Rectal smooth muscle tissue (tissue), 1 donor: ENCODE results near the gene MORN1.

Experiments
- H3K27ac ChIP-seq: one replicate; pipeline ENCODE4 v1.7.0; 2013; ENCODE audit warnings: low read depth, low read length, inconsistent platforms
- H3K27me3 ChIP-seq: one replicate; pipeline ENCODE4 v1.7.0; 2013; ENCODE audit warnings: low read length; ENCODE audit not compliant: control insufficient read depth, insufficient read depth
- H3K36me3 ChIP-seq: one replicate; pipeline ENCODE4 v1.7.0; 2013; ENCODE audit warnings: low read length; ENCODE audit not compliant: control insufficient read depth, insufficient read depth
- H3K4me1 ChIP-seq: one replicate; pipeline ENCODE4 v1.7.0; 2013; ENCODE audit warnings: low read length; ENCODE audit not compliant: control insufficient read depth, insufficient read depth
- H3K4me3 ChIP-seq: one replicate; pipeline ENCODE4 v1.7.0; 2013; ENCODE audit warnings: low read length
- H3K9ac ChIP-seq: one replicate; pipeline ENCODE4 v1.7.0; 2013; ENCODE audit warnings: low read length

Gene MORN1

GRCh38 chr1:2354511-2355372, 36.6 kb downstream of the MORN1 start:
- H3K4me3 ChIP-seq: no peak overlapping the region
- H3K4me1 ChIP-seq: peaks cover 4% of the 10 kb centered on the region
- H3K9ac ChIP-seq: no peak overlapping the region
- no peaks in the 10 kb centered on the region for H3K36me3 ChIP-seq
- no peaks in the 10 kb centered on the region for H3K27me3 ChIP-seq
- no peak overlapping the region for H3K27ac ChIP-seq

GRCh38 chr1:2353551-2354438, 37.6 kb downstream of the MORN1 start:
- Histone ChIP-seq H3K9ac (no peak overlapping the region), H3K4me1 (peaks cover 4% of the 10 kb centered on the region), H3K4me3 (no peak overlapping the region), H3K27ac (no peak overlapping the region), H3K36me3 (no peaks in the 10 kb centered on the region), H3K27me3 (no peaks in the 10 kb centered on the region)

GRCh38 chr1:2352897-2353550, 38.3 kb downstream of the MORN1 start:
- Histone ChIP-seq H3K36me3 (no peaks in the 10 kb centered on the region), H3K9ac (no peak overlapping the region), H3K27me3 (no peaks in the 10 kb centered on the region), H3K4me1 (peaks cover 4% of the 10 kb centered on the region), H3K27ac (no peak overlapping the region), H3K4me3 (no peak overlapping the region)

- Histone ChIP-seq H3K4me1 (peaks cover 4% of the 10 kb centered on the region), H3K27ac (no peak overlapping the region), H3K9ac (no peak overlapping the region), H3K4me3 (no peak overlapping the region), H3K36me3 (no peaks in the 10 kb centered on the region), H3K27me3 (no peaks in the 10 kb centered on the region)
Observed at GRCh38 chr1:2352341-2352896, 38.9 kb downstream of the MORN1 start.

- H3K9ac ChIP-seq: no peak overlapping the region
- peaks cover 4% of the 10 kb centered on the region for H3K4me1 ChIP-seq
- H3K27ac ChIP-seq: no peak overlapping the region
- no peaks in the 10 kb centered on the region for H3K27me3 ChIP-seq
- H3K4me3 ChIP-seq: no peak overlapping the region
- no peaks in the 10 kb centered on the region for H3K36me3 ChIP-seq
Observed at GRCh38 chr1:2351723-2352122, 39.6 kb downstream of the MORN1 start.

- H3K27me3 ChIP-seq: no peaks in the 10 kb centered on the region
Observed at GRCh38 chr1:2350911-2351655, 40.3 kb downstream of the MORN1 start.

GRCh38 chr1:2350501-2350900, 40.9 kb downstream of the MORN1 start:
- Histone ChIP-seq H3K9ac (no peak overlapping the region), H3K36me3 (no peaks in the 10 kb centered on the region), H3K4me1 (peaks cover 4% of the 10 kb centered on the region), H3K27me3 (no peaks in the 10 kb centered on the region), H3K27ac (no peak overlapping the region), H3K4me3 (no peak overlapping the region)

More at GRCh38 chr1:2350911-2351655, 40.3 kb downstream of the MORN1 start:
- no peak overlapping the region for H3K9ac ChIP-seq
- no peak overlapping the region for H3K4me3 ChIP-seq
- H3K27ac ChIP-seq: no peak overlapping the region
- peaks cover 4% of the 10 kb centered on the region for H3K4me1 ChIP-seq
- H3K36me3 ChIP-seq: no peaks in the 10 kb centered on the region

- Histone ChIP-seq H3K9ac (no peak overlapping the region), H3K4me3 (no peak overlapping the region), H3K4me1 (peaks cover 2% of the 10 kb centered on the region), H3K36me3 (no peaks in the 10 kb centered on the region), H3K27me3 (no peaks in the 10 kb centered on the region), H3K27ac (no peak overlapping the region)
Observed at GRCh38 chr1:2349806-2350205, 41.5 kb downstream of the MORN1 start.

GRCh38 chr1:2348346-2349325, 42.7 kb downstream of the MORN1 start:
- Histone ChIP-seq H3K27me3 (no peaks in the 10 kb centered on the region), H3K9ac (no peak overlapping the region), H3K36me3 (no peaks in the 10 kb centered on the region), H3K4me1 (no peaks in the 10 kb centered on the region), H3K27ac (no peak overlapping the region), H3K4me3 (no peak overlapping the region)

- H3K36me3 ChIP-seq: no peaks in the 10 kb centered on the region
- no peaks in the 10 kb centered on the region for H3K4me1 ChIP-seq
- H3K4me3 ChIP-seq: no peak overlapping the region
- no peak overlapping the region for H3K27ac ChIP-seq
- no peaks in the 10 kb centered on the region for H3K27me3 ChIP-seq
- H3K9ac ChIP-seq: no peak overlapping the region
Observed at GRCh38 chr1:2347896-2348295, 43.5 kb downstream of the MORN1 start.

GRCh38 chr1:2347409-2347785, 44.0 kb downstream of the MORN1 start:
- Histone ChIP-seq H3K4me3 (no peak overlapping the region), H3K27ac (no peak overlapping the region), H3K27me3 (no peaks in the 10 kb centered on the region), H3K36me3 (no peaks in the 10 kb centered on the region), H3K4me1 (no peaks in the 10 kb centered on the region), H3K9ac (no peak overlapping the region)
